ENCODE results near the gene LMTK2.
"Not testable (repeated sequence)": the region's sequence is repeated elsewhere in the genome, so short reads cannot be mapped to it uniquely, and the experiment has no call there.

LMTK2 gene

GRCh38 chr7:98116656-98117461 is 10.2 kb downstream of the LMTK2 start:
- peaks cover 9% of the 10 kb centered on the region for H3K36me3 Mint-ChIP-seq (ENCODE audit: low read depth)
- DNase-seq (ENCODE audit: low spot score): no peak
- H3K4me1 Mint-ChIP-seq (ENCODE audit: low read depth): peaks cover 8% of the 10 kb centered on the region
- H3K27me3 Mint-ChIP-seq (ENCODE audit: low read depth): no peaks in the 10 kb centered on the region
- H3K9me3 Mint-ChIP-seq: no peaks in the 10 kb centered on the region
- no peak overlapping the region for H3K4me3 Mint-ChIP-seq
- H3K27ac Mint-ChIP-seq: no peak overlapping the region

GRCh38 chr7:98119256-98119918 is 12.7 kb downstream of the LMTK2 start:
- Mint-ChIP-seq H3K9me3 (no peaks in the 10 kb centered on the region), H3K27me3 (ENCODE audit: low read depth) (no peaks in the 10 kb centered on the region), H3K27ac (no peak overlapping the region), H3K36me3 (ENCODE audit: low read depth) (peaks cover 3% of the 10 kb centered on the region), H3K4me1 (ENCODE audit: low read depth) (peaks cover 4% of the 10 kb centered on the region), H3K4me3 (no peak overlapping the region)
- DNase-seq (ENCODE audit: low spot score): no peak

GRCh38 chr7:98120559-98120958 is 13.9 kb downstream of the LMTK2 start:
- peaks cover 1% of the 10 kb centered on the region for H3K36me3 Mint-ChIP-seq (ENCODE audit: low read depth)
- no peaks in the 10 kb centered on the region for H3K9me3 Mint-ChIP-seq
- H3K27ac Mint-ChIP-seq: no peak overlapping the region
- H3K27me3 Mint-ChIP-seq (ENCODE audit: low read depth): no peaks in the 10 kb centered on the region
- no peak for DNase-seq (ENCODE audit: low spot score)
- H3K4me3 Mint-ChIP-seq: no peak overlapping the region
- no peaks in the 10 kb centered on the region for H3K4me1 Mint-ChIP-seq (ENCODE audit: low read depth)

GRCh38 chr7:98121388-98121787 is 14.7 kb downstream of the LMTK2 start:
- not testable (repeated sequence) for H3K4me3 Mint-ChIP-seq; H3K9me3 Mint-ChIP-seq; H3K4me1 Mint-ChIP-seq (ENCODE audit: low read depth); H3K27ac Mint-ChIP-seq; H3K27me3 Mint-ChIP-seq (ENCODE audit: low read depth); H3K36me3 Mint-ChIP-seq (ENCODE audit: low read depth); DNase-seq (ENCODE audit: low spot score)

GRCh38 chr7:98123365-98123696 is 16.7 kb downstream of the LMTK2 start:
- no peak overlapping the region for H3K27ac Mint-ChIP-seq
- H3K9me3 Mint-ChIP-seq: no peaks in the 10 kb centered on the region
- no peaks in the 10 kb centered on the region for H3K27me3 Mint-ChIP-seq (ENCODE audit: low read depth)
- DNase-seq (ENCODE audit: low spot score): no peak
- H3K4me3 Mint-ChIP-seq: no peak overlapping the region
- peaks cover 1% of the 10 kb centered on the region for H3K36me3 Mint-ChIP-seq (ENCODE audit: low read depth)
- no peaks in the 10 kb centered on the region for H3K4me1 Mint-ChIP-seq (ENCODE audit: low read depth)

DNA sequence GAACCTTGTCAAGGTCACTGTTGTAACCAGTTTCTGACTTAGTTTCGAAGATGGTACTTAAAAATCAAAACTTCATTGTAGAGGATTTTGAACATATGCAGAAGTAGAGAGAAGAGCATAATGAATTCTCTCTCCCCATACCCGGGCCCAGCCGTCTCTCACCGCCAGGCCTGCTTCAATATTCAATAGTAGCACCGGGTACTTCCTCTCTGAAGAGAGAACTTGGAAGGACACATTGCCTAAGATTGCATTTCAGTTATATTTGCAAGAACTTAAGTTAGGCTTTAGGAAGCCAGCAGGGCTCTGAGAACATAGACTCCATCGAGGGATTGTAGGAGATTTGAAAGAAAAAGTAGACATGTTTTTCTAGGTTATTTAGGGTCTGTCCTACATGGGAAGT is 19.1 kb downstream of the LMTK2 start:
- Mint-ChIP-seq H3K27me3 (ENCODE audit: low read depth) (peaks cover 7% of the 10 kb centered on the region), H3K9me3 (no peaks in the 10 kb centered on the region), H3K4me1 (ENCODE audit: low read depth) (no peaks in the 10 kb centered on the region), H3K36me3 (ENCODE audit: low read depth) (peaks cover 1% of the 10 kb centered on the region), H3K27ac (no peak overlapping the region), H3K4me3 (no peak overlapping the region)
- DNase-seq (ENCODE audit: low spot score): no peak

DNA sequence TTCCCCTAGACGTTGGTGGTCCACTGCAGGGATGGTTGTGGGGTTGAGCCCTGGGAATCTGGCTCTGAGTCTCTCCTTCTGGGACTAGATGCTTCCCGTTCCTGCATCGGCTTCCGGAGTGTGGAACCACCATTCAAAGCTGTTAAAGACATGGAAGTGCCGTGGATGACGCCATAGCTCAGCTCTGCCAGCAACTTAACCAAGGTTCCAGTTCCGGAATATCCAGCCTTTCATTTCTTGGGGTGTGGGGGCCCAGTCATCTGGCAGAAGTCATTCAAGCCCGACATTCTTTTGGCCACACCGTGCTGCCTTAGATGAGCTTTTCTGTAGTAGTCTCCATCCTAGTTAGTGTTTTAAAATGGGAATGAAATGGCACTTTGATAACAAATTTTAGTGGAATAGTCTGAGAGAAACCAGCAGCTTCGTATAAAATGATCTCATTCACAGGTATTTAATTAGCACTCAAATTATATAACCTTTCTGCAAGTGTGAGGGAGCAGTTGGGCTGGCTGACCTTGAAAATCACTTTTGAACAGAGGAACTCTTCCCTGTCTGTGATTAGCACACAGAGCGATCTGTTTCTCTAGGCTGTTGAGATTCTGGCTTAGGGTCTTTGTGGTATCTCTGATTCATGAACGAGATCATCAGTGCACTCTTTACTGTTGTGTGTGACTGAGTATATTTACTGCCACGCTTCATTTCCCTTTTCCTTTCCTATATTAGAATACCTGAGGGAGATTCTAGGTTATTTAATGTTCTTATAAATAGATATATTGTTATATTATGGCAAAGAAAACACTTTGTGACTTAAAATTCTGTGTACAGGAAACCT is 19.9 kb downstream of the LMTK2 start:
- Mint-ChIP-seq H3K27ac (no peak overlapping the region), H3K27me3 (ENCODE audit: low read depth) (peaks cover 10% of the 10 kb centered on the region), H3K36me3 (ENCODE audit: low read depth) (peaks cover 1% of the 10 kb centered on the region), H3K9me3 (no peaks in the 10 kb centered on the region), H3K4me3 (no peak overlapping the region), H3K4me1 (ENCODE audit: low read depth) (peaks cover 6% of the 10 kb centered on the region)
- no peak for DNase-seq (ENCODE audit: low spot score)

DNA sequence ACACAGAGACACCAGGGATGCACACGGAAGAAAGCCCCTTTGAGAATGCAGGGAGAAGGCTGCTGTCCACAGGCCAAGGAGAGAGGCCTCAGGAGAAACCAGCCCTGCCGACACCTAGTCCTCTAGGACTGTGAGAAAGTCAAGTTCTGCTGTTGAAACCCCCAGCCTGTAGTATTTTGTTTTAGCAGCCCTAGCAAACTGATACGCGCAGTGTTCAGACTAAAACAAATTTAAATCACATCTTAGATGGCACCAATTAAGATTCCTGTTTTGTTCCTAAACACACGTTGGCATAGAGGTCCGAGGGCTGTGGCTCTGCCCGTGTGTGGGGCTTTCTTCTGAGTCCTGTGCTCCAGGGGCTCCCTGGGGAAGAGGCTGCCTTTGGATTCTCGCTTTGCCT is 21.7 kb downstream of the LMTK2 start:
- no peak for DNase-seq (ENCODE audit: low spot score)
- Mint-ChIP-seq H3K36me3 (ENCODE audit: low read depth) (peaks cover 1% of the 10 kb centered on the region), H3K4me1 (ENCODE audit: low read depth) (peaks cover 22% of the 10 kb centered on the region), H3K27ac (no peak overlapping the region), H3K9me3 (no peaks in the 10 kb centered on the region), H3K4me3 (no peak overlapping the region), H3K27me3 (ENCODE audit: low read depth) (peaks cover 10% of the 10 kb centered on the region)

DNA sequence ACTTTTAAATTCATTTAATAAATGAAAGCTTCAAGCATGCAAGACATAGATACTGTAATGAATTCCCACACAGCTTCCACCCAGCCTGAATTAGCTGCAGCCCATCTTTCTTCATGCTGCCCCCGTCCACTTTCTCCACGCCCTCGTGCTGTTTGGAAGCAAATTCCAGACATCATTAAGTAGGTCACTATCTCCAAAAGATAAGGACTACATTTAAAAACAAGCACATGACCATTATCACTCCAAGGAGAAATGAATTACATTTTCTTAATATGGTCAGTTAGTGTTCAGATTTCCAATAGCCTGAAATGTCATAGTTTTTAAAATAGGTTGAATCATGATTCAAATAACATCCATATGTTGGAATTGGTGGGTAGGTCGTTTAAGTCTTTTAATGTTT is 24.3 kb downstream of the LMTK2 start:
- no peak overlapping the region for H3K4me3 Mint-ChIP-seq

DNA sequence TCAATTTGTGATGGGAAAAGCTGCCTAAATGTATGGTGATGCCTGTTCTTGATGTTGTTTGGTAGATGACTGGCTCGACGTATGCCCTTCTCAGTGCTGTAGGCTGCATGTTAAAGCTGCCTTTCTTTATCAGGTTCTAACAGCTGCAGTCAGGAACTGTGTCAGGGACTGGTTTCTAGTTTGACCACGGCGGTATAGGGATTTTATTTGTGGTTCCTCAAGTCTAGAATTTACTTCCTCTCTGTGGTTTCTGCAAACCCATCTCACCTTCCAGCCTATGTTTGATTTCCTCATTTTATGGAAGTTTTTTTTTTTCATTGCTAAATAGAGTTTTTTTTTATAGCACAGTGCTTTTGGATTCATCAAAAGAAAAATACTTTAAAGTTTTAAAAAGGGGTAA is 26.5 kb downstream of the LMTK2 start:
- peaks cover 24% of the 10 kb centered on the region for H3K27me3 Mint-ChIP-seq (ENCODE audit: low read depth)
- H3K4me3 Mint-ChIP-seq: peak overlapping the region; percentile 40
- H3K4me1 Mint-ChIP-seq (ENCODE audit: low read depth): peaks cover 31% of the 10 kb centered on the region
- peak; percentile 30 for DNase-seq (ENCODE audit: low spot score)
- H3K27ac Mint-ChIP-seq: no peak overlapping the region
- H3K9me3 Mint-ChIP-seq: no peaks in the 10 kb centered on the region
- peaks cover 5% of the 10 kb centered on the region for H3K36me3 Mint-ChIP-seq (ENCODE audit: low read depth)

More for the DNA sequence above, 24.3 kb downstream of the LMTK2 start:
- H3K27me3 Mint-ChIP-seq (ENCODE audit: low read depth): peaks cover 20% of the 10 kb centered on the region
- DNase-seq (ENCODE audit: low spot score): no peak
- no peaks in the 10 kb centered on the region for H3K9me3 Mint-ChIP-seq
- peaks cover 31% of the 10 kb centered on the region for H3K4me1 Mint-ChIP-seq (ENCODE audit: low read depth)
- no peaks in the 10 kb centered on the region for H3K36me3 Mint-ChIP-seq (ENCODE audit: low read depth)
- no peak overlapping the region for H3K27ac Mint-ChIP-seq

DNA sequence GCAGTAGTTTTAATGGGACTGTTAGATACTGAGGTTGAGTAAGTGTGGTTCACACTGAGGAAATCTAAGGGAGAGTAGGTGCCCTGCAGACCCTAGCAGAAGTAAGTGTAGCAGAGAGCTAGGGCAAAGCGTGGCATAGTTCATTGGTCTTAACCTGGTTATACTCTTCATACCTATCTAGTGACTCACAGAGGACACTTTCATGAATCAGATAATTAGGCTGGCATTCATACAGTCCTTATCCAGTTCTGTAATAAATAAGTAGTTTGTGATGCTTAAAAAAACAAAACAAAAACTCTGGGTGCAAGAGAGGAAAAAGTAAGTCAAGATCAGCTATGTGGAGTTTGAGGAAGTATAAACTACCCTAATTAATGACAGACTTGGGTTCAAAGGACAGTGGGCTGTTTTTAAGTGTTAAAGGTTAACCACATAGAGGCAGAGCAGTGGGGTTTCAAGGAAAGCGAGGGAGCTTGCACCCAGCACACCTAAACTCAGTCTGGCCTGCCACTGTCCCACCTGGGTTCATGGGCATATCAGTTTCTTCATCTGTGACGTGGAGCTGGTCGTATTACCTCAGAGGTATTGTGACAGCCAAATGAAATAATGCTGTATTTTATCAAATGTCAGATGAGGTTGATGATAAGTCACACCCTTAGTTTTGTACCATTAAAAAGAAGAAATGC is 27.1 kb downstream of the LMTK2 start:
- H3K9me3 Mint-ChIP-seq: no peaks in the 10 kb centered on the region
- peaks cover 31% of the 10 kb centered on the region for H3K4me1 Mint-ChIP-seq (ENCODE audit: low read depth)
- no peak for DNase-seq (ENCODE audit: low spot score)
- H3K36me3 Mint-ChIP-seq (ENCODE audit: low read depth): peaks cover 5% of the 10 kb centered on the region
- peaks cover 24% of the 10 kb centered on the region for H3K27me3 Mint-ChIP-seq (ENCODE audit: low read depth)
- peak overlapping the region; percentile 2 for H3K4me3 Mint-ChIP-seq
- no peak overlapping the region for H3K27ac Mint-ChIP-seq

DNA sequence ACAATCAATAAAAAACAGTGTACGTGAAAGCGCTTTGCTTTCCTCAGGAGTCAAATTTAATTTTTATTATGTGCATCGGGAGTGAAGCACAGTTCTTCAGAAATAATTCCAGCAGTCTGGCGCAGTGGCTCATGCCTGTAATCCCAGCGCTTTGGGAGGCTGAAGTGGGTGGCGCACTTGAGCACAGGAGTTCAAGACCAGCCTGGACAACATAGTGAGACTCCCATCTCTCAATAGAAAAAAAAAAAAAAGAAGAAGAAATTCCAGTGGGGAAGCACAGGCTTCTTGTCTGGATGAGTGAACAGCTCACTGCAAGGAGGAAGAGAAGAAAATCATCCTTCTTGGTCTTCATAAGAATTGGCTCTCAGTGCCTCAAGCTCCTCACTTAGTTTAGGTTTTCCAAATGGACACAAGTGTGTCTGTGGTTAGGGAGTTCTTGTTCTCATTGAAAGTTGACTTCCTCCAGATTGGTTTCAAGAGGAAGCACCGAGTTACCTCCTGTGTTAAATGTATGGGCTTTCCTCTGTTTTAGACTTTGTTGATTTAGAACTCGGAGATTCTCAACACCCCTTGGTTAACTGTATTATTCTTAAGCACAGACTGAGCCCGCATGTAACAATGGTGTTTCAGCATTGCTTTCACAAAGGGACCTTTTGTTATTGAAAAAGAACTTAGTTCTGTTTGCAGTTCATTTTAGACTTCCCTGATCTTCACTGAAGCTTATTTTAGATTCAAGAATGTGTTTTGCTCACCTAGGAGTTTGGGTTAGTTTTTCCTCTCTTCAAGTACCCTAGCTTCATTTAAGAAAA is 28.0 kb downstream of the LMTK2 start:
- Mint-ChIP-seq H3K9me3 (no peaks in the 10 kb centered on the region), H3K27me3 (ENCODE audit: low read depth) (peaks cover 21% of the 10 kb centered on the region), H3K36me3 (ENCODE audit: low read depth) (peaks cover 10% of the 10 kb centered on the region), H3K4me1 (ENCODE audit: low read depth) (peaks cover 31% of the 10 kb centered on the region), H3K27ac (no peak overlapping the region), H3K4me3 (no peak overlapping the region)
- no peak for DNase-seq (ENCODE audit: low spot score)

- Mint-ChIP-seq H3K4me1 (ENCODE audit: low read depth) (peaks cover 30% of the 10 kb centered on the region), H3K27ac (no peak overlapping the region), H3K36me3 (ENCODE audit: low read depth) (peaks cover 12% of the 10 kb centered on the region), H3K4me3 (no peak overlapping the region), H3K9me3 (no peaks in the 10 kb centered on the region), H3K27me3 (ENCODE audit: low read depth) (peaks cover 15% of the 10 kb centered on the region)
- no peak for DNase-seq (ENCODE audit: low spot score)
Observed at GRCh38 chr7:98135984-98136383, 29.3 kb downstream of the LMTK2 start.
